Pulmonary artery endothelial cell (primary cell): ENCODE data around the gene ZNF606. TPM values are rescaled to one million over a fixed set of nuclear protein-coding genes. Genes with fewer than 3 reads are reported as not detected.
"Not testable (repeated sequence)": the region's sequence is repeated elsewhere in the genome, so short reads cannot be mapped to it uniquely, and the experiment has no call there.

Experiments used
- DNase-seq: peaks from one replicate; pipeline ENCODE4 v3.0.0-alpha.2; 2011; ENCODE audit warnings: low read depth, low spot score
- total RNA-seq: library from RNA; depleted of rRNA; stranded (reverse); fragments of >200 nt; gene quantifications from 2 replicates; pipeline ENCODE4 v1.2.3, GENCODE V29; 2014

ZNF606 gene
- total RNA-seq, 1 donor from 2014 or later = 8.3 TPM

DNA sequence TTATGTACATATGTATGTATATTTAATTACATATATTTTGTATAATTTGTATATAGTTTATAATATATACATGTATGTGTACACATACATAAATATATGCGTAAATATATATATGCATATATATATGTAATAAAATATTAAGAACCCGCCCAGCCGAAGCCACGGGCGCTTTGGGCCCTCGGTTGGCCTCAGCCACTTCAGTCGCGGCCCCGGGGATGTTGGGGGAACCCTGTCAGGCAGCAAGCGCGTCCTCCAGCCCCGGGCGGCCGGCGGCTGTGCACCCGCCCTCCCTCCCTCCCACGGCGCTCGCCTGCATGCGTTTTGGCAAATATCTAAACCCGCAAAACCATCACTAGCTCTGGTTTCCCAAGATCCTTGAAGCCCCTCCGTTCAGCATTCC, 7.9 kb upstream of the ZNF606 start:
- DNase-seq = no peak

DNA sequence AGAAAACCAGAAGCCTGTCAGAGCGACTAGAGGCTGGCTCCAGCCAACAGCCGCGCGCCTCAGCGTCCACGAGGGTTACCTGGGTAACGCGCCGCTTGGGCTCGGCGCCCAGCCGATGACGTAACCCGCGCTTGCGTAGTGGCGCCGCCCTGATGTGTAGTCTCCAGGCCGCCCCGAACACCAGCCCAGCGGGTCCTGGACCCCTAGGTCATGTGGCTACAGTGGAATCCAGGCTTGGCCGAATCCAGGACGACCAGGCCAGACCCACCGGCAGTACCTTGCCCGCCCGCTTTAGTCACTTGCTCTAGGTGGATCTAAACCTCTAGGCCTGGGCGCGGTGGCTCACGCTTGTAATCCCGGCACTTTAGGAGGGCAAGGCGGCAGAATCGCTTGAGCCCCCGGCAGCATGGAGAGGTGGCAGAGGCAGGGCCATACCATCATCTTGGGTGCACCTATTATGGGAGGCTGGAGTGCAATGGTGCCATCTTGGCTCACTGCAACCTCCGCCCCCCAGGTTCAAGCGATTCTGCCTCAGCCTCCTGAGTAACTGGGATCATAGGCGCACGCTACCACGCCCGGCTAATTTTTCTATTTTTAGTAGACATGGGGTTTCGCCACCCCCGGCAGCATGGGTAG, 7.2 kb upstream of the ZNF606 start:
- peak; percentile 53 for DNase-seq

DNA sequence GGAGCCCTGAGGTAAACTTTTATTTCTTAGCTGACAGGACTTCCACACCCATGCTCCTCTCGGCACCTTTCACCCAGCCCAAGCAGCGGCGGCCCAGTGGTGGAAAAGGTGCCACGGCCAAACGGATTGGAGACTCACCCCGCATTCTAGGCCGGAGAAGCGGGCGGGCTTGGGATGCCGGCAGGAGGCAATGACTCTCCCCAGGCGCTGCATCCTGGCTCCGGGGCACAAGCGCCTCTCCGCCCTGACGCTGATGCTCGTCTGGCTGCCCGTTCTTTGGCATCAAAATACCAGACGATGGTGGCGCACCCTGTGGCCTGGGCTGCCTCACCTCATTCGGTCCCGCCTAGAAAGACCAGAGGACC, 6.7 kb upstream of the ZNF606 start:
- no peak for DNase-seq

DNA sequence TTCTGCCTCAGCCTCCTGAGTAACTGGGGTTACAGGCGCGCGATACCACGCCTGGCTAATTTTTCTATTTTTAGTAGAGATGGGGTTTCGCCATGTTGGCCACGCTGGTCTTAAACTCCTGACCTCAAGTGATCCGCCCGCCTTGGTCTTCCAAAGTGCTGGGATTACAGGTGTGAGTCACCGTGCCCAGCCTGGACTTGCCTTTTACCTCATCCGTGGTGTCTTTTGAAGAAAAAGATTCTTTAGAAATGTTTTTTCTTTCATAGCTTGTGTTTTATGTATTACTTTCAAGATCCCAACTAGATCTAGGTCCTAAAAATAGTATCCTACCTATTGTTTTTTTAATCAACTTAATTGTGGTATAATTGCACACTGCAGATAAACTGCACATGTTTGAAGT, 6.3 kb upstream of the ZNF606 start:
- not testable (repeated sequence) for DNase-seq

DNA sequence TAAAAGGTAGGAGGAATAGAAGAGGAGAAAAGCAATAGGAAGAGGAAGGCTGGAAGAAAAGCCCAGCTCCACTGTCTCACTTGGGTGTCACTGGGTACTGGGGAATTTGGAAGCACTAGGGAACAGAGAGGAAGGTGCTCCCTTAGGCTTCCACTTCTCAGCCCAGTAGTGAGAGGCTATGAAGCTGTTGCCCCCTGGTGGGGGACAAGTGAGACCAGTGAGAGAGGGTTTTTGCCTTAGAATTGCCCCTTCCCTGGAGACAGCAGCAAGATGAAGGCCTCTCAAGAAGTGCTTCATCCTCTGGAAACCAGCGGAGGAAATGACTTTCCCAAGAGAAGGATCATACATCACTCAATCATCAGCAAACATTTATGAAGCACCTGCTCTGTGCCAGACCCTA, 4.7 kb upstream of the ZNF606 start:
- no peak for DNase-seq

DNA sequence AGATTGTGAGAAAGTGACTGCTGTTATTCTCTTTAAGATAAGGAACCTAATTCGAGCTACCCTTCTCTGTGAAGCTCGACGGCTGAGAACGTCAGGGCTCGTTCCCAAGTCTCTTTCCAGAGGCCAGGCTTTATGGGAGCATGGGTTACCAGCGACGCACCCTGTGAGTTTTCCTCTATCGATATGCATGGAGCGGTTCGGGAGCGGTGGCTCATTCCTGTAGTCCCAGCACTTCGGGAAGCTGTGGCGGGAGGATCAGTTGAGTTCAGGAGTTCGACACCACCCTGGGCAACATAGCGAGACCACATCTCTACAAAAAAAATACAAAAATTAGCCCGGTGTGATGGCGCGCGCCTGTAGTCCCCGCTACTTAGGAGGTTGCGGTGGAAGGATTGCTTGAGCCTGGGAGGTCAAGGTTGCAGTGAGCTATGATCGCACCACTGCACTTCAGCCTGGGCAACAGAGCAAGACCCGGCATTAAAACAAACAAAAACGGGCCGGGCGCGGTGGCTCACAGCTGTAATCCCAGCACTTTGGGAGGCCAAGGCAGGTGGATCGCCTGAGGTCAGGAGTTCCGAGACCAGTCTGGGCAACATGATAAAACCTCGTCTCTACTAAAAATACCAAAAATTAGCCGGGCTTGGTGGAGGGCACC, 681 bp upstream of the ZNF606 start:
- no peak for DNase-seq

DNA sequence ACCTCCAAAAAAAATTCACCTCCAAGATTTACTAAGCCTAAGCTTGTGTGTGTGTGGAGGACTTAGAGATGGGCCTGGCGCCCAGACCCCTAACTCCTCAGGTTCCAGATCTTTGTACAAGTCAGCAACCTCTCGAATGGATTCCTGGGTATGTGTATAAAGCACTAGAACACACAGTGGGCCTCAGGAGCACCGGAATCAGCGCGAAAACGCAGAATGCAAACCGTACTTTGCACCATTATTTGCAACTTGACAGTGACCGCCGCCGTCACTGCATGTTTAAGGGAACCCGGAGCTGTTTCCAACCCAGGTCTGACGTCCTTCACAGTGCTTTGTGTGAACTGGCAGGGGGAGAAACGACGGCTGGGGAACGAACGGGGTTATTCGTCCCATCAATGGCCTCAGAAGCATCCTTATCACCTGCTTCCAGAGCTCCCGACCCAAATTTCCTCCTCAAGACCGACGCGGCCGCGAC, 688 bp downstream of the ZNF606 start:
- DNase-seq = no peak

DNA sequence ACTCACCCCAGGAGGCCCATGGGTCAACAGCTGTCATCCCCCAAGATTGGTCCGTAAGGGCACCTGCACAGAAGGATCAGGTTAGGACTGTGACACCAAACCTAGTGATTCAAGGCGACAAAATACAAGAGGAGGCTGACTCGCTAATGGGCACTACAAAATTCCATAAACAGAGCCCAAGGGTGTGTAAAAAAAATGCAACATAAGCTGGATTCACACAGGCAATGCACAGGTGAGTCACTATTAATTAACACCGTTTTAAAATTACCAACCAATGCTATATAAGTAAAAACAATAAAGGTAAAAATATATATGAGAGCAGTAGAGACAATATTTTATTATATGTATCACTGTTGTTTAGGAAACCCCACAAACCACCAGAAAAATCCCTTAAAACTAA, 1.9 kb downstream of the ZNF606 start:
- no peak for DNase-seq

DNA sequence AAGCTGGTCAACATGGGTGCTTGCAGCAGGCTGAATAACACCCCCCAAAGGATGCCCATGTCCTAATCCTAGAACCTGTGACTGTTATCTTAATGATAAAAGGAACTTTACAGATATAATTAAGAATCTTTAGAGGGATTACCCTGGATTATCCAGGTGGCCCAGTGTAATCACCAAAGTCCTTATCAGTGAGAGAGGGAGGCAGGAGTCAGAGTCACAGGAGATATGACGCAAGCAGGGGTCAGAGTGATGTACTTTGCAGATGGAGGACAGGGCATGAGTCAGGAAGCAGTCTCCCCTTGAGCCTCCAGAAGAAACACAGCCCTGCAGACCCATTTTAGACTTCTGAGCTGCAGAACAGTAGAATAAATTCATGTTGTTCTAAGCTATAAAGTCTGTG, 9.8 kb downstream of the ZNF606 start:
- no peak for DNase-seq

DNA sequence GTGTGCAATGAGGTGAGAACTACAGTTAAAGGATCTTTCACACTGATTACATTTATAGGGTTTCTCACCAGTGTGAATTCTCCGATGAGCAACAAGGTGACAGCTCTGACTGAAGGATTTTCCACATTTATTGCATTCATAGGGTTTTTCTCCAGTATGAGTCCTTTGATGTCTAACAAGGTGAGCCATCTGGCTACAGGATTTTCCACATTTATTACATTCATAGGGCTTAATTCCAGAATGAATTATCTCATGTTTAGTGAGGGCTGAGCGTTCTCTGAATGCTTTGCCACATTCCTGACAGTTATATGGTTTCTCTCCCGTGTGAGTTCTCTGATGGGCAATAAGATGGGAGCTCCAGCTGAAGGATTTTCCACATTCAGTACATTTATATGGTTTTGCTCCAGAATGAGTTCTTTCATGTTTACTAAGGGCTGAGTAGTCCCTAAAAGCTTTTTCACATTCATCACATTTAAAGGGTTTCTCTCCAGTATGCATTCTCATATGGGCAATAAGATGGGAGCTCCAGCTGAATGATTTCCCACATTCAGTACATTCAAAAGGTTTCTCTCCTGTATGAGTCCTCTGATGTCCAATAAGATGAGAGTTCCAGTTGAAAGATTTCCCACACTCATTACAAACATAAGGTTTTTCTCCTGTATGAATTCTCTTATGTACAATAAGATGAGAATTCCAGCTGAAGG, 23.9 kb downstream of the ZNF606 start:
- DNase-seq = no peak

DNA sequence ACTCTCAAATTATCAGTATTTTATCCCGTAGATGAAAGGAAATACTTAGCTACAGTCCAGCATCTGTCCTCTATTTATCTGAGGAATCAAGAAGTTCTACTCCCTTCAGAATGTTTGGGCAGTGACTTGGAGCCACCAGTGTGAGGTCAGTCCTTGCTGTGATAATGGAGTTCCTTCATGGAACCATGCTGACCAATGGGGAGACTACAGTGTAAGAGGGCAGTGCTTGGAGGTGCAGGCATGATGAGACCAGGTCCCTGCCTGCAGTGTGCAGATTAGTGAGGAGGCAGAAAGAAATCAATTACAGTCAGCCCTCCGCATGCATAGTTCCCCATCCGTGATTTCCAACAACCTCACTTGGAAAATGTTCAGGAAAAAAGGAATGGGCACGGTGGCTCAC, 28.2 kb downstream of the ZNF606 start, which contains the start of gene C19orf18:
Gene C19orf18 (minus strand): TSS at position 101 of the 400 bp plus-strand sequence. CDS start 102 bp downstream, outside the sequence.
- DNase-seq = no peak

DNA sequence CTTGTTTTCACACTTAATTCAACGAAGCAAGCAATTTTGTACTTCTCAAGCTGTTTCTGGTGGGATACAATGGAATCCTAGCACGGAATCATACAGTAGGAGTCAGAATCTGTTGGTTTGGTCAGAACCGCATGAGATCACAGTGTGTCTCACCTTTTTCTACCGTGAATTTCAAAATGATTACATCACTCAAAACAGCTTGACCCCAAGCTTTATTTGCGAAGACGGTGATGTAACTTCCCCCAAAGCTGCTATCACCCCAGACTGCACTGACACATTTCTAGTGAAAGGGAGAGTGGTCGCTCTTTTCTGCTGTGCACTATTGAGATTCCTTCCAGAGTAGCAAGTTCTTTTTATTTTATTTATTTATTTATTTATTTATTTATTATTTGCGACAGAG, 37.9 kb downstream of the ZNF606 start:
- no peak for DNase-seq

DNA sequence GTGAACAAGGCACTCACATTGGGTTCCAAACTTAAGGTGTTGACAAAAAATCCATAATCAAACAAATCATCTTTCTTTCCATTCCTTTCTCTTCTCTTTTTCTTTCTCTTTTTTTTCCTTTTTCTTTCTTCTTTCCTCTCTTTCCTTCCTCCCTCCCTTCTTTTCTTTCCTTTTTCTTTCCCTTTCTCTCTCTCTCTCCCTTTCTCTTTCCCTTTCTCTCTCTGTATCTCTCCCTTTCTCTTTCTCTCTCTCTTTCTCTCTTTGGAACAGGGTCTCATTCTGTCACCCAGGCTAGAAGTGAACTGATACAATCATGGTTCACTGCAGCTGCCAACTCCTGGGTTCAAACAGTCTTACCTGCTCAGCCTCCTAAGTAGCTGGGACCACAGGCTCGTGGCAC, 40.8 kb downstream of the ZNF606 start:
- no peak for DNase-seq

DNA sequence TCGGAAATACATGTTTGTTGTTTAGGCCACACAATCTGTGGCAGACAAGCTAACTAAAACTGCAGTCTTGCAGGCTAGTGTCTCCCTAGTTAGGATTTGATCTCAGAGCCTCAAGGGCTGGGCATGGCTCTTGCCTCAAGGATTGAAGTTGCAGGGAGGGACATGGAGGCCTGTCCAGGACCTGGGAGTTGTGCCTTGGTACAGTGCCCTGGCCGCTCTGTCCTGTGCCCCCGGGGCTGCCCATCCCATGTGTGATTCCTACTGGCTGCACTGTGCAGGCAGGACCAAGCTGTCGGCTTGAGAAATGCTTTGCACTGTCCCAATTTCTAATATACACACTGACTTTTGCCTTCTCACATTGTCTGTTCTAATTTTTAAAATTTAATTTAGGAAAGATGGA, 47.6 kb downstream of the ZNF606 start:
- DNase-seq = no peak

DNA sequence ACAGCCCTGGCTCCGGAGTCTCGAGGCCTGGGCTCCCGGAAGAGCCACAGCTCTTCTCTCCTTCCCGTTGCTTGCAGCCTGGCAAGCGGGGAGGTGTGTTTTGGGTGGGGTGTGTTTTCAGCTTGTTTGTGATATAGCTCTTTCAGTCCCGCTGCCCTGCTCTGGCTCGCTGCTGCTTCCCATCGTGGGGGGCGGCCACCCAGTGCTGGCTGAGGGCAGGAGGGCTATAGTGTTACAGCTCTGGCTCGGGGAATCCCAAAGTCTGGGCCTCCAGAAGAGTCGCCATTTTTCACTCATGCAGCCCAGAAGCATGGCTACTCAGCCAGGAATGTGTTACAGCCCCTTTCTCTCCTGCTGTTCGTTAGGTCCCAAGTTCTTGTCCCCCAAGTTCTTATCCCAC, 52.9 kb downstream of the ZNF606 start:
- DNase-seq = no peak

DNA sequence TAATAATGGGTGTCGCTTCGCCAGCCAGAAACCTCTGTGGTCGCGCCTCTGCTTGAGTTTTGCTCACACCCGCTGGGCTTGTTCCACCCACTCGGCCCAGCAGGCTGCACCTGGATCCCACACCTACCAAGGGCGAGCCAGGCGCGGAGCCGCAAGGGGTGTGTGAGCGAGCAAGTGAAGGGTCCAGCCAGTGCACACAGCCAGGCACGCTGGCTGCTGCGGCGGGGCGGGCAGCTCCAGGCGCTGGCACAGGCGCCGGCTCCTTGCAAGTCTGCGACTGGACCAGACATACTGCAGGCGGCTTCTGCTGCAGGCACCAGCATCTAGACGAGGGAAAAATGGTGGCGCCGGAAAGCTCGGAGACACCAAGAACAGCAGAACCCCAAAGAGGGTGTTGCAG, 53.3 kb downstream of the ZNF606 start:
- no peak for DNase-seq

DNA sequence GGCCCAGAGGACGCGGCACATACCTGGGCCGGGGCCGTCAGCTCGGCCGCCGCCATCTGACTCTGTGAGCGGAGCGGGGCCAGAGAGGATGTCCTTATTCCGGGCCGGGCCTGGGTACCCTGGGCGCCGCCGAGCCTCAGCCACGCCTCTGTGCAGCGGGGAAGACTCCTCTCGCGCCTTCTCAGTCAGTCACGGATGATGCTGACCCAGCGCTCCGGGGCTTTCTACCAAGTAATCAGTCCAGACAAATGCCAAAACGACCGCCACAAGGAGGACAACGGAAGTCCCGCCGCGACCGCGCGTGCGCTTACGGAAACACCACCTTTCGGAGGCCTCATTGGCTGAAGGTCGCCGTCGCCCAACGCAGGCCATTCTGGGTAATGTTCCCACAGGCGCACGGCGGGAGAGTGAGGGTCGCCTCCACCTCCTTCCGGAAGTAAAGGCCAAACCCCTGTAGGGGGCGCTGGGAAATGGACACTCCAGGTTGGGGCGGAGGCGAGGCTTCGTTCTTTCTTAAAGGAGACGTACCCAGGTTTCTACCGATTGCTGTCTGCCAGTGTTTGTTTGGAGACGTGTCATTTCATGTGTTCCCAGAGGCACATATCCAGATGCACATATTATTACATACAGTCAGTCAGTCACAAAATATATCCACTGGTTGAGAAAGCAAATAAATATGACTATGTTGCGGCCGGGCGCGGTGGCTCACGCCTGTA, 55.0 kb downstream of the ZNF606 start, which contains the start of gene ZNF256:
Gene ZNF256 (minus strand): TSS at position 288 of the 716 bp plus-strand sequence. CDS start 232 bp downstream, at position 56.
- peak; percentile 75 for DNase-seq

DNA sequence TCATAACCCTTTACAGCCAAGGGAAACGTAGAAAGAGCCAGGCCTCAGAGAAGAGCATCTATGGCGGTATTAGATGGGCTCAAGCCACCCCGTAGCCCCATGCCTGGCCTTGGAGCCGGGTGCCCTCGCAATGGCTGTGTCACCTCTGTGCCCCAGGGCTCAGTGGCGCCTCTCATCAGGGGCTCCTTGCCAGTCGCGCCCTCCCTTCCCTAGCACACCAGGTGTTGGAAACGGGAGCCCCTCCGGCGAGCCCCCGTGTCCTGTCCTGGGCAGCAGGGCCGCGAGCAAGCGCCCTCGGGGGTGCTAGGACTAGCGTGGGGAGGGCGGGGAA, 55.6 kb downstream of the ZNF606 start:
- no peak for DNase-seq

DNA sequence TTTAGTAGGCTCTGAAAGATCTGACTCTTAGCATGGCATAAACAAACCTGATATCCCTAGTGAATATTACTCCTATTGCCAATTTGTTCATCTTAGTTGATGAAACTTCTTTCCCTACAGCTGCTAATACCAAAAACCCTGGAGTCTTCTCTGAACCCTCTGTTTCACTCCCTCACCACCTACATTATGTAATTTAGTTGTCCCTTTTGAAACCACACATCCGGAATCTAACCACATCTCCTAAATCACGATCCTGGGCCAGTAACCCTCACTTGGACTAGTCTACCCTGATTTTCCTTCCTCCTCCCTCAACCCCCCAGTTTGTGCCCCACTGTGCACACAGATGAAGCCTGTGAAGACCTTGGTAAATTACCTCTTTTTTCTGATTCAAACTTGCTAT, 56.3 kb downstream of the ZNF606 start:
- DNase-seq = no peak

DNA sequence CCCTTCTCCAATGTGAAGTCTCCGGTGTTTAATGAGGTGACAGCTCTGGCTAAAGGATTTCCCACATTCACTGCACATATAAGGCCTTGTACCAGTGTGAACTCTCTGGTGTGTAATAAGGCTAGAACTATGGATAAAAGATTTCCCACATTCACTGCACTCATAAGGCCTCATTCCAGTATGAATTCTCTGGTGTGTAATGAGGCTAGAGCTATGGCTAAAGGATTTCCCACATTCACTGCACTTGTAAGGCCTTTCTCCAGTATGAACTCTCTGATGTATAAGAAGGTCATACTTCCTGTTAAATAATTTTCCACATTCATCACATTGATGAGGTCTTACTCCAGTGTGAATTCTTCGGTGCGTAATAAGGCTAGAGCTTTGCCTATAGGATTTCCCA, 61.0 kb downstream of the ZNF606 start:
- no peak for DNase-seq

DNA sequence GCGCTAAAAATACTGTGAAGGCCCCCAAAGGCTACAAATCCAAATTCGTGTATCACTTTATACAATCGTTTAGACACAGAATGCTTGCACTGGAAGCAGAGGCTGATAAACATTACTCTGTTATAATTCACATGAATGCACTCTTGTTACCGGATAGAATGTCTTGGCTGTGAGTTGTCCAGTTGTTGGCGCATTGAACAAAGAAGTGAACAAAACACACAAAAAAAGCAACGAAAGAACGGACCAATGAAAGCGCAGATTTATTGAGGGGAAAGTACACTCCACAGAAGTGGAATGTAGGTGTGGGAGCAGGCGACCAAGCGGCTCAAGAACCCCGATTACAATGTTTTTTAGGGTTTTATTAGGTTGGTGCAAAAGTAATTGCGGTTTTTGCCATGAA, 66.9 kb downstream of the ZNF606 start:
- no peak for DNase-seq
